GM12878 (cell line): ENCODE measurements around the gene SLC1A7. TPM values are rescaled to one million over a fixed set of nuclear protein-coding genes. Genes with fewer than 3 reads are reported as not detected.

Source experiments
- ATAC-seq: fragments of 200-7000 bp; cut with Tn5 transposase; 3 replicates; pipeline ENCODE4 v1.9.1; 2020; ENCODE audit warnings: mild to moderate bottlenecking, moderate library complexity
- BruUV-seq: library from RNA; stranded (reverse); fragments of 400-500 nt; replicated peaks from 2 replicates; lab custom pipeline; 2021; lab: Mats Ljungman, UMichigan
- CTCF ChIA-PET: fragments of 300-600 bp; sonication (Branson Sonifier 250); formaldehyde crosslinking; extraction: SDS; loops from one replicate; lab custom pipeline; 2021; ENCODE audit warnings: inconsistent platforms; lab: Yijun Ruan, JAX
- POLR2A ChIA-PET: fragments of 350-600 bp; formaldehyde crosslinking; extraction: SDS; loops from one replicate; lab custom pipeline; 2021; ENCODE audit warnings: inconsistent platforms; lab: Charles Lee
- RAD21 ChIA-PET: fragments of 300-600 bp; sonication (Branson Sonifier 250); formaldehyde crosslinking; loops from one replicate; lab custom pipeline; 2023; ENCODE audit warnings: antibody characterized with exemption; ENCODE audit not compliant: unreplicated experiment; lab: Charles Lee
- SMC1A ChIA-PET: fragments of 300-600 bp; sonication (Branson Sonifier 250); formaldehyde crosslinking; loops from one replicate; lab custom pipeline; 2023; ENCODE audit not compliant: unreplicated experiment, uncharacterized antibody; lab: Charles Lee
- DNase-seq: peaks from one replicate; pipeline ENCODE4 v3.0.0-alpha.2; 2011; ENCODE audit warnings: low read depth, low spot score
- FAIRE-seq: peaks from 3 replicates; lab custom pipeline; 2011; peaks lifted over from hg19 to GRCh38; lab: Jason Lieb, UNC
- H2AFZ ChIP-seq: 2 replicates; pipeline ENCODE4 v1.6.0; 2011; ENCODE audit warnings: low read depth, low read length, control low read depth; ENCODE audit not compliant: control insufficient read depth
- H3K27ac ChIP-seq: 2 replicates; pipeline ENCODE4 v1.5.1; 2011; ENCODE audit warnings: control low read depth; ENCODE audit not compliant: control insufficient read depth, insufficient read depth
- H3K27me3 ChIP-seq, 2 experiments: replicated peaks in 1 of 2; 2 replicates each; pipeline versions ENCODE4 v1.6.0 to v1.6.1; 2011; ENCODE audit warnings: low read length in 1 of 2; ENCODE audit not compliant: control insufficient read depth in 2 of 2, insufficient read depth in 2 of 2
- H3K36me3 ChIP-seq, 2 experiments: 2 replicates each; pipeline ENCODE4 v1.5.1; 2011; ENCODE audit warnings: low read length in 1 of 2; ENCODE audit not compliant: control insufficient read depth in 2 of 2, insufficient read depth in 2 of 2
- H3K4me1 ChIP-seq: 2 replicates; pipeline ENCODE4 v1.6.1; 2011; ENCODE audit warnings: mild to moderate bottlenecking, low read length, moderate library complexity, mixed read lengths; ENCODE audit not compliant: control insufficient read depth, insufficient read depth
- H3K4me2 ChIP-seq: 2 replicates; pipeline ENCODE4 v1.6.0; 2011; ENCODE audit warnings: control low read depth; ENCODE audit not compliant: control insufficient read depth, insufficient read depth
- H3K4me3 ChIP-seq: fragments of 200-600 bp; sonication (generic); 2 replicates; pipeline ENCODE4 v1.5.1; 2016
- H3K79me2 ChIP-seq: 2 replicates; pipeline ENCODE4 v1.6.0; 2011; ENCODE audit warnings: low read length; ENCODE audit not compliant: control insufficient read depth, insufficient read depth
- H3K9ac ChIP-seq: 2 replicates; pipeline ENCODE4 v1.8.0; 2011; ENCODE audit warnings: low read length, control low read depth, mixed read lengths; ENCODE audit not compliant: control insufficient read depth, insufficient read depth
- H3K9me3 ChIP-seq: replicated peaks from 3 replicates; pipeline ENCODE4 v1.5.1; 2011; ENCODE audit warnings: mild to moderate bottlenecking, low read length; ENCODE audit not compliant: control insufficient read depth, insufficient read depth
- H4K20me1 ChIP-seq: 2 replicates; pipeline ENCODE4 v1.6.0; 2011; ENCODE audit not compliant: control insufficient read depth, insufficient read depth
- BACH1 ChIP-seq: fragments of 450-650 bp; IDR thresholded peaks from 2 replicates; pipeline ENCODE4 v1.6.1; 2017; ENCODE audit warnings: mild to moderate bottlenecking, borderline replicate concordance
- GABPA ChIP-seq: IDR thresholded peaks from 2 replicates; pipeline ENCODE4 v1.6.1; 2014; ENCODE audit warnings: antibody characterized with exemption, low read depth, mild to moderate bottlenecking, inconsistent platforms
- SP1 ChIP-seq: IDR thresholded peaks from one replicate; pipeline ENCODE4 v1.6.1; 2011; ENCODE audit warnings: low read depth, low read length
- SPI1 ChIP-seq: IDR thresholded peaks from 2 replicates; pipeline ENCODE4 v1.6.1; 2011; ENCODE audit warnings: low read depth, mild to moderate bottlenecking, low read length, moderate library complexity, borderline replicate concordance; ENCODE audit not compliant: insufficient read depth
- SRF ChIP-seq, 2 experiments: IDR thresholded peaks; 2 replicates each; pipeline ENCODE4 v1.6.1; 2011; ENCODE audit warnings: low read depth in 2 of 2, low read length in 2 of 2, mild to moderate bottlenecking in 1 of 2, moderate library complexity in 1 of 2
- TCF3 ChIP-seq: IDR thresholded peaks from 2 replicates; pipeline ENCODE4 v1.6.1; 2012; ENCODE audit warnings: low read depth, mild to moderate bottlenecking, low read length, borderline replicate concordance; ENCODE audit not compliant: insufficient read depth
- ZSCAN29 ChIP-seq: fragments of 450-650 bp; IDR thresholded peaks from 2 replicates; pipeline ENCODE4 v1.6.1; 2017; ENCODE audit warnings: mild to moderate bottlenecking, moderate library complexity
- WGBS: methylation state at CpG from one replicate; pipeline ENCODE4 v1.1.6; 2016; ENCODE audit warnings: low lambda C conversion rate; ENCODE audit not compliant: insufficient replicate concordance, insufficient coverage; ENCODE audit errors: missing lambda C conversion rate; 5-methylcytosine and 5-hydroxymethylcytosine counted together
- in situ Hi-C: fragments of 300-500 bp; cut with MboI; formaldehyde crosslinking; loops from 9 replicates; pipeline ENCODE4 v1.14.3; 2018; ENCODE audit warnings: mixed read lengths
- intact Hi-C: fragments of 100-400 bp; cut with micrococcal nuclease; formaldehyde crosslinking; loops from one replicate; pipeline ENCODE4 v1.14.2; 2022; ENCODE audit not compliant: unreplicated experiment
- polyA plus RNA-seq, 11 experiments: library from polyadenylated mRNA; depleted of rRNA in 4 of 11; unstranded in 6 of 11; stranded (reverse) in 5 of 11; fragments of >200 nt; fragmentation: Nextera tagmentation in 4 of 11; fragmentation: Illumina TruSeq in 1 of 11; extraction: Ambion mirVana in 4 of 11; extraction: Trizol in 1 of 11; gene quantifications; 1 replicate in 1 of 11; 2 replicates in 10 of 11; pipeline versions ENCODE4 v1.2.1 to v1.2.3, GENCODE V29; 2011 to 2016; ENCODE audit warnings: inconsistent platforms in 2 of 11, missing spikeins in 2 of 11, low read depth in 1 of 11
- total RNA-seq, 4 experiments: library from RNA; depleted of rRNA in 3 of 4; stranded (reverse); fragments of >200 nt in 3 of 4; fragmentation: Illumina TruSeq in 1 of 4; extraction: Trizol in 1 of 4; gene quantifications; 2 replicates each; pipeline versions ENCODE4 v1.2.1 to v1.2.3, GENCODE V29; 2013 to 2021
- TF ChIP-seq, protein P1 (sequence below): fragments of 150-350 bp; IDR thresholded peaks from 2 replicates; pipeline ENCODE4 v1.6.1; 2016; ENCODE audit warnings: low read depth, low read length
- TF ChIP-seq, protein P2 (sequence below): fragments of 450-650 bp; IDR thresholded peaks from 2 replicates; pipeline ENCODE4 v1.6.1; 2017; ENCODE audit warnings: mild to moderate bottlenecking, moderate library complexity
- TF ChIP-seq, protein P3 (sequence below): fragments of 450-650 bp; formaldehyde crosslinking; IDR thresholded peaks from 2 replicates; pipeline ENCODE4 v1.4.0; 2020; ENCODE audit warnings: mild to moderate bottlenecking, moderate library complexity

Gene SLC1A7
- total and polyA plus RNA-seq, 10 of the 15 experiments (the other 5 are each of a cell fraction or from before 2014, with no cell fraction given): not detected

DNA sequence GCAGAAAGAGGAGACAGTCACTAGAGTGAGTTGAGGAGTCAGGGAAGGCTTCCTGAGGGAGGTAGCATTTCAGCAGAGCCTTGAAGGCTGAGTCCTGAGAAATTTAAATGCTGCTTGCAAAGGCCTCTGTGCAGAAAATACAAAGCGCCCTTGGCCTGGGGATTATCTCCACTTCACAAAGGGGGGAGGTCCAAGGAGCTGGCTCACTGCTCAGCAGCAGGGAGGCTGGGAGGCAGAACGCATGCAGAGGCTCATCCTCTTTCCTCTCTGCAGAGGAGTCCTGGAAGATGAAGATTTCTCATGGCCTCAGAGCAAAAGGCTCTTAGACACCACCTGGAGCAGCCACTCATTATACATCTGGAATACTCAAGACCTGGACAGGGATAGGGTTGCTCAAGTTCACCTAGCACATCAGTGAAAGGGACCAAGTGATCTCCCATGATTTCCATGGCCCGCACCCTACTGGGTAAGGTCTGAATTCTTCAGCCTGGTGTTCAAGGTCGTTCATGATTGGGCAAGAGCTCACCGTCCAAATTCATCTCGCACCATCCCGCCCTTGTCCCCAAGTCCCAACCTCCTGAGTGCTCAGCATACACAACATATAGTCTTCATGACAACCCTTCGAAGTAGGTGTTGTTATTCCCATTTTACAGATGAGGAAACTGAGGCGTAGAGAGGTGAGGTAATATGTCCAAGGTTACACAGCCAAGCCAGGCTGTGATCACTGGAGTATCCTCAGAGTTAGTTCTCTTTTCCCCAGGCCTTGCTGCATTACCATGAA lies 9.0 kb downstream of the SLC1A7 start (continued):
- TF ChIP-seq BACH1 (no peak), SP1 (no peak), ZSCAN29 (no peak)

- H3K9ac ChIP-seq: no peak overlapping the region
- TF ChIP-seq SRF (IDR thresholded peaks at IDR 0.05; ENCODE audit: low read depth in 2 of 2, low read length in 2 of 2) (no peak), SPI1 (no peak), TCF3 (no peak), GABPA (no peak)
- TF ChIP-seq, protein P1, sequence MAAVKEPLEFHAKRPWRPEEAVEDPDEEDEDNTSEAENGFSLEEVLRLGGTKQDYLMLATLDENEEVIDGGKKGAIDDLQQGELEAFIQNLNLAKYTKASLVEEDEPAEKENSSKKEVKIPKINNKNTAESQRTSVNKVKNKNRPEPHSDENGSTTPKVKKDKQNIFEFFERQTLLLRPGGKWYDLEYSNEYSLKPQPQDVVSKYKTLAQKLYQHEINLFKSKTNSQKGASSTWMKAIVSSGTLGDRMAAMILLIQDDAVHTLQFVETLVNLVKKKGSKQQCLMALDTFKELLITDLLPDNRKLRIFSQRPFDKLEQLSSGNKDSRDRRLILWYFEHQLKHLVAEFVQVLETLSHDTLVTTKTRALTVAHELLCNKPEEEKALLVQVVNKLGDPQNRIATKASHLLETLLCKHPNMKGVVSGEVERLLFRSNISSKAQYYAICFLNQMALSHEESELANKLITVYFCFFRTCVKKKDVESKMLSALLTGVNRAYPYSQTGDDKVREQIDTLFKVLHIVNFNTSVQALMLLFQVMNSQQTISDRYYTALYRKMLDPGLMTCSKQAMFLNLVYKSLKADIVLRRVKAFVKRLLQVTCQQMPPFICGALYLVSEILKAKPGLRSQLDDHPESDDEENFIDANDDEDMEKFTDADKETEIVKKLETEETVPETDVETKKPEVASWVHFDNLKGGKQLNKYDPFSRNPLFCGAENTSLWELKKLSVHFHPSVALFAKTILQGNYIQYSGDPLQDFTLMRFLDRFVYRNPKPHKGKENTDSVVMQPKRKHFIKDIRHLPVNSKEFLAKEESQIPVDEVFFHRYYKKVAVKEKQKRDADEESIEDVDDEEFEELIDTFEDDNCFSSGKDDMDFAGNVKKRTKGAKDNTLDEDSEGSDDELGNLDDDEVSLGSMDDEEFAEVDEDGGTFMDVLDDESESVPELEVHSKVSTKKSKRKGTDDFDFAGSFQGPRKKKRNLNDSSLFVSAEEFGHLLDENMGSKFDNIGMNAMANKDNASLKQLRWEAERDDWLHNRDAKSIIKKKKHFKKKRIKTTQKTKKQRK: no peak
- TF ChIP-seq, protein P2, sequence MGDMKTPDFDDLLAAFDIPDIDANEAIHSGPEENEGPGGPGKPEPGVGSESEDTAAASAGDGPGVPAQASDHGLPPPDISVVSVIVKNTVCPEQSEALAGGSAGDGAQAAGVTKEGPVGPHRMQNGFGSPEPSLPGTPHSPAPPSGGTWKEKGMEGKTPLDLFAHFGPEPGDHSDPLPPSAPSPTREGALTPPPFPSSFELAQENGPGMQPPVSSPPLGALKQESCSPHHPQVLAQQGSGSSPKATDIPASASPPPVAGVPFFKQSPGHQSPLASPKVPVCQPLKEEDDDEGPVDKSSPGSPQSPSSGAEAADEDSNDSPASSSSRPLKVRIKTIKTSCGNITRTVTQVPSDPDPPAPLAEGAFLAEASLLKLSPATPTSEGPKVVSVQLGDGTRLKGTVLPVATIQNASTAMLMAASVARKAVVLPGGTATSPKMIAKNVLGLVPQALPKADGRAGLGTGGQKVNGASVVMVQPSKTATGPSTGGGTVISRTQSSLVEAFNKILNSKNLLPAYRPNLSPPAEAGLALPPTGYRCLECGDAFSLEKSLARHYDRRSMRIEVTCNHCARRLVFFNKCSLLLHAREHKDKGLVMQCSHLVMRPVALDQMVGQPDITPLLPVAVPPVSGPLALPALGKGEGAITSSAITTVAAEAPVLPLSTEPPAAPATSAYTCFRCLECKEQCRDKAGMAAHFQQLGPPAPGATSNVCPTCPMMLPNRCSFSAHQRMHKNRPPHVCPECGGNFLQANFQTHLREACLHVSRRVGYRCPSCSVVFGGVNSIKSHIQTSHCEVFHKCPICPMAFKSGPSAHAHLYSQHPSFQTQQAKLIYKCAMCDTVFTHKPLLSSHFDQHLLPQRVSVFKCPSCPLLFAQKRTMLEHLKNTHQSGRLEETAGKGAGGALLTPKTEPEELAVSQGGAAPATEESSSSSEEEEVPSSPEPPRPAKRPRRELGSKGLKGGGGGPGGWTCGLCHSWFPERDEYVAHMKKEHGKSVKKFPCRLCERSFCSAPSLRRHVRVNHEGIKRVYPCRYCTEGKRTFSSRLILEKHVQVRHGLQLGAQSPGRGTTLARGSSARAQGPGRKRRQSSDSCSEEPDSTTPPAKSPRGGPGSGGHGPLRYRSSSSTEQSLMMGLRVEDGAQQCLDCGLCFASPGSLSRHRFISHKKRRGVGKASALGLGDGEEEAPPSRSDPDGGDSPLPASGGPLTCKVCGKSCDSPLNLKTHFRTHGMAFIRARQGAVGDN: no peak
- TF ChIP-seq, protein P3, sequence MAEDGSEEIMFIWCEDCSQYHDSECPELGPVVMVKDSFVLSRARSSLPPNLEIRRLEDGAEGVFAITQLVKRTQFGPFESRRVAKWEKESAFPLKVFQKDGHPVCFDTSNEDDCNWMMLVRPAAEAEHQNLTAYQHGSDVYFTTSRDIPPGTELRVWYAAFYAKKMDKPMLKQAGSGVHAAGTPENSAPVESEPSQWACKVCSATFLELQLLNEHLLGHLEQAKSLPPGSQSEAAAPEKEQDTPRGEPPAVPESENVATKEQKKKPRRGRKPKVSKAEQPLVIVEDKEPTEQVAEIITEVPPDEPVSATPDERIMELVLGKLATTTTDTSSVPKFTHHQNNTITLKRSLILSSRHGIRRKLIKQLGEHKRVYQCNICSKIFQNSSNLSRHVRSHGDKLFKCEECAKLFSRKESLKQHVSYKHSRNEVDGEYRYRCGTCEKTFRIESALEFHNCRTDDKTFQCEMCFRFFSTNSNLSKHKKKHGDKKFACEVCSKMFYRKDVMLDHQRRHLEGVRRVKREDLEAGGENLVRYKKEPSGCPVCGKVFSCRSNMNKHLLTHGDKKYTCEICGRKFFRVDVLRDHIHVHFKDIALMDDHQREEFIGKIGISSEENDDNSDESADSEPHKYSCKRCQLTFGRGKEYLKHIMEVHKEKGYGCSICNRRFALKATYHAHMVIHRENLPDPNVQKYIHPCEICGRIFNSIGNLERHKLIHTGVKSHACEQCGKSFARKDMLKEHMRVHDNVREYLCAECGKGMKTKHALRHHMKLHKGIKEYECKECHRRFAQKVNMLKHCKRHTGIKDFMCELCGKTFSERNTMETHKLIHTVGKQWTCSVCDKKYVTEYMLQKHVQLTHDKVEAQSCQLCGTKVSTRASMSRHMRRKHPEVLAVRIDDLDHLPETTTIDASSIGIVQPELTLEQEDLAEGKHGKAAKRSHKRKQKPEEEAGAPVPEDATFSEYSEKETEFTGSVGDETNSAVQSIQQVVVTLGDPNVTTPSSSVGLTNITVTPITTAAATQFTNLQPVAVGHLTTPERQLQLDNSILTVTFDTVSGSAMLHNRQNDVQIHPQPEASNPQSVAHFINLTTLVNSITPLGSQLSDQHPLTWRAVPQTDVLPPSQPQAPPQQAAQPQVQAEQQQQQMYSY (CRISPR knock-in tag): no peak
- no peak overlapping the region for H3K4me2 ChIP-seq
- intact Hi-C loops: no loop called here
- H4K20me1 ChIP-seq: no peaks in the 10 kb centered on the region
- 16% methylated on average over 8 of the region's 8 CpGs for WGBS
- ATAC-seq (no peak), DNase-seq (no peak), FAIRE-seq (no peak)
- no peaks in the 10 kb centered on the region; a peak in 1 of 4 replicates for H3K27me3 ChIP-seq
- SMC1A ChIA-PET: no interaction called here
- RAD21 ChIA-PET: no interaction called here
- H3K79me2 ChIP-seq: no peaks in the 10 kb centered on the region
- CTCF ChIA-PET: interaction anchor here (0.7 kb wide), 1 partner anchor 584 kb away, joined by 4 read pairs; no protein-coding TSS in a partner anchor
- no peak overlapping the region for H3K4me3 ChIP-seq
- H3K27ac ChIP-seq: no peak overlapping the region
- POLR2A ChIA-PET: no interaction called here
- in situ Hi-C loops: no loop called here
- no peak overlapping the region for H2AFZ ChIP-seq
- no peaks in the 10 kb centered on the region for H3K4me1 ChIP-seq
- H3K36me3 ChIP-seq: no peaks in the 10 kb centered on the region
- BruUV-seq: no TSS peak
- H3K9me3 ChIP-seq: no peaks in the 10 kb centered on the region
Measured at GRCh38 chr1:53132176-53132575, 10.3 kb downstream of the SLC1A7 start.
